ENCODE measurements around the gene CCDC196. TPM values are rescaled to one million over a fixed set of nuclear protein-coding genes. Genes with fewer than 3 reads are reported as not detected.

CCDC196 gene
- total RNA-seq, 1 experiment from 2014 or later: not detected

- CTCF ChIA-PET: no interaction called here
- Histone ChIP-seq H3K27me3 (ENCODE audit: insufficient read depth, low read length) (no peaks in the 10 kb centered on the region), H3K9me2 (ENCODE audit: insufficient read depth) (no peaks in the 10 kb centered on the region), H3K4me1 (ENCODE audit: control insufficient read depth in 1 of 2, insufficient read depth in 2 of 2, low read length in 2 of 2) (no peaks in the 10 kb centered on the region), H3K36me3 (ENCODE audit: control insufficient read depth in 1 of 2, insufficient read depth in 2 of 2, low read length in 2 of 2) (no peaks in the 10 kb centered on the region), H3K4me2 (ENCODE audit: low read length) (no peak overlapping the region), H2AFZ (ENCODE audit: low read depth, low read length, poor library complexity, severe bottlenecking) (no peak overlapping the region), H3K79me2 (ENCODE audit: insufficient read depth, low read length) (no peaks in the 10 kb centered on the region), H3K9me3 (ENCODE audit: control insufficient read depth in 1 of 2, insufficient read depth in 1 of 2, low read depth in 1 of 2, low read length in 2 of 2) (no peaks in the 10 kb centered on the region), H3K4me3 (replicated peaks in 1 of 2; ENCODE audit: low read depth in 1 of 2, low read length in 2 of 2) (no peak overlapping the region), H3K27ac (ENCODE audit: low read depth, low read length) (no peak overlapping the region), H4K20me1 (ENCODE audit: insufficient read depth) (no peaks in the 10 kb centered on the region), H3K9ac (ENCODE audit: low read length) (no peak overlapping the region)
- no TSS peak for BruUV-seq (replicated peaks)
- TF ChIP-seq SIN3A (IDR thresholded peaks at IDR 0.05; ENCODE audit: low read depth): no peak
- no peak for TF ChIP-seq SRF (IDR thresholded peaks at IDR 0.05; ENCODE audit: low read depth)
- no peak for TF ChIP-seq ZNF274 (IDR thresholded peaks at IDR 0.05; ENCODE audit: low read depth, low read length)
- no peak for TF ChIP-seq FOSL1 (IDR thresholded peaks at IDR 0.05; ENCODE audit: low read depth)
- TF ChIP-seq ZBTB33 (IDR thresholded peaks at IDR 0.05; ENCODE audit: extremely low read depth, insufficient replicate concordance, low read length): no peak
- no peak for TF ChIP-seq TCF7L2 (IDR thresholded peaks at IDR 0.05; ENCODE audit: borderline replicate concordance, extremely low read depth, insufficient read depth, insufficient read length)
- no peak for TF ChIP-seq EZH2 (IDR thresholded peaks at IDR 0.05)
- TF ChIP-seq RAD21 (IDR thresholded peaks at IDR 0.05; ENCODE audit: low read depth): no peak
- TF ChIP-seq POLR2AphosphoS5 (IDR thresholded peaks at IDR 0.05; ENCODE audit: low read depth, low read length): no peak
- no peak for TF ChIP-seq SP1 (IDR thresholded peaks at IDR 0.05; ENCODE audit: low read depth)
- TF ChIP-seq ZFX (IDR thresholded peaks at IDR 0.05): no peak
- TF ChIP-seq CTCF (IDR thresholded peaks at IDR 0.05 in 2 of 3, conservative IDR thresholded peaks at IDR 0.05 in 1 of 3; ENCODE audit: borderline replicate concordance in 1 of 3, insufficient read depth in 1 of 3, low read depth in 2 of 3, low read length in 2 of 3): no peak
- no peak for TF ChIP-seq ELF1 (IDR thresholded peaks at IDR 0.05; ENCODE audit: borderline replicate concordance, low read depth)
- TF ChIP-seq POLR2A (IDR thresholded peaks at IDR 0.05; ENCODE audit: borderline replicate concordance, extremely low read depth, insufficient read depth, insufficient read length): no peak
- TF ChIP-seq EZH2phosphoT487 (IDR thresholded peaks at IDR 0.05; ENCODE audit: borderline replicate concordance): no peak
- POLR2A ChIA-PET: no interaction called here
- RAD21 ChIA-PET (ENCODE audit: low non-redundant PET in 1 of 2, low total read pairs in 2 of 2, uncharacterized antibody in 2 of 2, unreplicated experiment in 2 of 2): no interaction called here
- DNase-seq (ENCODE audit: low read depth, low spot score): no peak
- no peak for ATAC-seq
- intact Hi-C loops (cut with micrococcal nuclease): no loop called here
Observed at GRCh38 chr14:66453469-66453868, 32.7 kb upstream of the CCDC196 start.

Data from HCT116 (cell line).